HepG2 (cell line): Measurements from ENCODE around the gene NAV3. TPM values are rescaled to one million over a fixed set of nuclear protein-coding genes. Genes with fewer than 3 reads are reported as not detected.

Source experiments
- ATAC-seq: fragments of 200-7000 bp; cut with Tn5 transposase; 3 replicates; pipeline ENCODE4 v1.9.1; 2020; ENCODE audit warnings: mild to moderate bottlenecking, moderate library complexity
- BruUV-seq: library from RNA; stranded (reverse); fragments of 400-500 nt; replicated peaks from 2 replicates; lab custom pipeline; 2021; lab: Mats Ljungman, UMichigan
- CTCF ChIA-PET: fragments of 300-600 bp; formaldehyde crosslinking; extraction: SDS; loops from one replicate; lab custom pipeline; 2021; ENCODE audit warnings: low total read pairs, inconsistent platforms, low intra/inter-chr PET ratio; lab: Yijun Ruan, JAX
- POLR2A ChIA-PET: fragments of 350-600 bp; sonication (Branson Sonifier 250); formaldehyde crosslinking; loops from one replicate; lab custom pipeline; 2020; ENCODE audit warnings: antibody characterized with exemption, inconsistent platforms; lab: Yijun Ruan, JAX
- DNase-seq: peaks from one replicate; pipeline ENCODE4 v3.0.0-alpha.2; 2015; ENCODE audit warnings: low spot score
- FAIRE-seq: peaks from 3 replicates; lab custom pipeline; 2011; peaks lifted over from hg19 to GRCh38; lab: Jason Lieb, UNC
- H2AFZ ChIP-seq: one replicate; pipeline ENCODE4 v1.6.1; 2011; ENCODE audit warnings: low read length, inconsistent platforms
- H3K27ac ChIP-seq: fragments of 300-600 bp; 3 replicates; pipeline ENCODE4 v1.8.0; 2011; ENCODE audit warnings: mixed run types, mild to moderate bottlenecking, mixed read lengths, low read length, inconsistent platforms; ENCODE audit not compliant: insufficient read depth; ENCODE audit errors: extremely low read length
- H3K27me3 ChIP-seq, 2 experiments: fragments of 200-600 bp in 1 of 2; 2 replicates in 1 of 2; 3 replicates in 1 of 2; pipeline versions ENCODE4 v1.6.0 to v1.8.0; 2011; ENCODE audit warnings: low read length in 2 of 2, mild to moderate bottlenecking in 2 of 2, moderate library complexity in 2 of 2, inconsistent platforms in 1 of 2; ENCODE audit not compliant: insufficient read depth in 2 of 2, control insufficient read depth in 1 of 2
- H3K36me3 ChIP-seq, 2 experiments: fragments of 200-600 bp in 1 of 2; replicated peaks in 1 of 2; 2 replicates in 1 of 2; 3 replicates in 1 of 2; pipeline versions ENCODE4 v1.5.1 to v1.8.0; 2011; ENCODE audit warnings: low read length in 2 of 2, inconsistent platforms in 1 of 2; ENCODE audit not compliant: insufficient read depth in 2 of 2, control insufficient read depth in 1 of 2
- H3K4me1 ChIP-seq: 2 replicates; pipeline ENCODE4 v1.5.1; 2012; ENCODE audit warnings: low read length, inconsistent platforms; ENCODE audit not compliant: insufficient read depth
- H3K4me2 ChIP-seq: 2 replicates; pipeline ENCODE4 v1.6.0; 2011; ENCODE audit warnings: low read depth, low read length, inconsistent platforms
- H3K4me3 ChIP-seq, 3 experiments: fragments of 200-600 bp in 1 of 3; sonication (generic), shearing (Covaris generic) in 1 of 3; replicated peaks in 1 of 3; 2 replicates each; pipeline ENCODE4 v1.5.1; 2011 to 2016; ENCODE audit warnings: low read length in 3 of 3, inconsistent platforms in 2 of 3, low read depth in 2 of 3, mild to moderate bottlenecking in 2 of 3, control low read depth in 1 of 3, mixed read lengths in 1 of 3; ENCODE audit not compliant: insufficient read depth in 1 of 3
- H3K79me2 ChIP-seq: one replicate; pipeline ENCODE4 v1.6.1; 2011; ENCODE audit warnings: low read length, inconsistent platforms; ENCODE audit not compliant: insufficient read depth
- H3K9ac ChIP-seq: 2 replicates; pipeline ENCODE4 v1.6.0; 2011; ENCODE audit warnings: mild to moderate bottlenecking, low read depth, low read length, inconsistent platforms; ENCODE audit not compliant: insufficient read depth
- H3K9me3 ChIP-seq: 2 replicates; pipeline ENCODE4 v1.5.1; 2012; ENCODE audit warnings: mild to moderate bottlenecking, low read length
- H4K20me1 ChIP-seq: 2 replicates; pipeline ENCODE4 v1.6.0; 2011; ENCODE audit warnings: inconsistent platforms, mild to moderate bottlenecking, low read length, moderate library complexity; ENCODE audit not compliant: insufficient read depth
- CTCF ChIP-seq: sonication (generic); formaldehyde crosslinking; IDR thresholded peaks from 2 replicates; pipeline ENCODE4 v1.5.0; 2020; ENCODE audit warnings: mild to moderate bottlenecking, missing genetic modification reagents, moderate library complexity
- KDM3A ChIP-seq: IDR thresholded peaks from 2 replicates; pipeline ENCODE4 v1.6.1; 2018; ENCODE audit warnings: low read depth, missing compliant biosample characterization
- MAFK ChIP-seq, 2 experiments: IDR thresholded peaks in 1 of 2; conservative IDR thresholded peaks in 1 of 2; 2 replicates each; pipeline ENCODE4 v1.6.1; 2011; ENCODE audit warnings: improper control_type of control experiment in 2 of 2, low read length in 2 of 2
- STAG1 ChIP-seq: sonication (generic); formaldehyde crosslinking; IDR thresholded peaks from 2 replicates; pipeline ENCODE4 v1.4.0; 2020; ENCODE audit warnings: missing genetic modification reagents
- TCF7 ChIP-seq: sonication (generic); IDR thresholded peaks from 2 replicates; pipeline ENCODE4 v1.6.1; 2016; ENCODE audit warnings: antibody characterized with exemption, low read depth
- WGBS: methylation state at CpG from one replicate; pipeline ENCODE4 v1.1.6; 2017; ENCODE audit warnings: low lambda C conversion rate; 5-methylcytosine and 5-hydroxymethylcytosine counted together
- in situ Hi-C: cut with HindIII; loops from 2 replicates; pipeline ENCODE4 v1.10.0; 2017; ENCODE audit warnings: low pct_unique_long_range_greater_than_20kb; ENCODE audit not compliant: extremely low pct_ligation_motif_present
- intact Hi-C: fragments of 100-400 bp; cut with micrococcal nuclease; formaldehyde crosslinking; loops from one replicate; pipeline ENCODE4 v1.10.0; 2022; ENCODE audit not compliant: unreplicated experiment
- polyA plus RNA-seq, 8 experiments: library from polyadenylated mRNA; depleted of rRNA in 3 of 8; stranded (reverse) in 7 of 8; unstranded in 1 of 8; fragments of >200 nt; fragmentation: Illumina TruSeq in 4 of 8; extraction: Trizol in 4 of 8; gene quantifications; 2 replicates each; pipeline versions ENCODE4 v1.2.1 to v1.2.3, GENCODE V29; 2011 to 2016; ENCODE audit warnings: low read depth in 4 of 8, missing spikeins in 1 of 8, mixed read lengths in 1 of 8; ENCODE audit not compliant: insufficient read depth in 1 of 8
- total RNA-seq, 5 experiments: library from RNA; depleted of rRNA; stranded (reverse); fragments of >200 nt; fragmentation: Illumina TruSeq; extraction: Trizol; gene quantifications; 2 replicates each; pipeline ENCODE4 v1.2.3, GENCODE V29; 2016; ENCODE audit warnings: low read depth in 1 of 5

The NAV3 gene
- total and polyA plus RNA-seq, 2 of the 13 experiments (the other 11 are each of a cell fraction or from before 2014, with no cell fraction given), result 0.01 to 0.18 TPM

- Histone ChIP-seq H3K9ac (no peak overlapping the region), H3K36me3 (no peaks in the 10 kb centered on the region), H3K79me2 (no peaks in the 10 kb centered on the region), H3K9me3 (no peaks in the 10 kb centered on the region), H3K27me3 (no peaks in the 10 kb centered on the region), H3K4me2 (no peak overlapping the region), H3K4me3 (no peak overlapping the region), H2AFZ (no peak overlapping the region), H3K27ac (no peak overlapping the region), H3K4me1 (no peaks in the 10 kb centered on the region), H4K20me1 (no peaks in the 10 kb centered on the region)
- in situ Hi-C loops, result no loop called here
- intact Hi-C loops, result no loop called here
- ATAC-seq (no peak), DNase-seq (no peak), FAIRE-seq (no peak)
- ChIA-PET POLR2A (no interaction called here), CTCF (interaction anchor here (0.9 kb wide), 1 partner anchor 1029 kb away, joined by 3 read pairs; no protein-coding TSS in a partner anchor)
- no TSS peak for BruUV-seq
- TF ChIP-seq MAFK (conservative IDR thresholded peaks at IDR 0.05 in 1 of 2, IDR thresholded peaks at IDR 0.05 in 1 of 2; ENCODE audit: low read length in 2 of 2) (0 out of 4 replicates have a peak, but pooled peaks of 1 of the 2 experiments have one; percentile 12), KDM3A (CRISPR knock-in tag) (no peak)
- 1% methylated on average over 2 of the region's 2 CpGs for WGBS
Measured at GRCh38 chr12:78145398-78145797, 314.7 kb downstream of the NAV3 start.

- no TSS peak for BruUV-seq
- Histone ChIP-seq H3K4me2 (no peak overlapping the region), H3K4me3 (no peak overlapping the region), H3K36me3 (no peaks in the 10 kb centered on the region), H4K20me1 (no peaks in the 10 kb centered on the region), H3K9ac (no peak overlapping the region), H3K27ac (no peak overlapping the region), H3K79me2 (no peaks in the 10 kb centered on the region), H3K27me3 (no peaks in the 10 kb centered on the region), H3K4me1 (no peaks in the 10 kb centered on the region), H3K9me3 (no peaks in the 10 kb centered on the region), H2AFZ (no peak overlapping the region)
- ATAC-seq (peak; percentile 30; the same call in 1 of the 3 replicates), FAIRE-seq (no peak), DNase-seq (peak; percentile 15)
- intact Hi-C loops (no loop called here), in situ Hi-C loops (no loop called here)
- TF ChIP-seq CTCF (CRISPR knock-in tag) (peak; percentile 48), STAG1 (peak; percentile 42), TCF7 (no peak)
- CTCF ChIA-PET, result interaction anchor here (0.9 to 1.6 kb wide), 2 partner anchors 1028 to 1198 kb away, joined by 3 read pairs; no protein-coding TSS in a partner anchor
- POLR2A ChIA-PET, result no interaction called here
Measured at GRCh38 chr12:78146365-78146772, 315.7 kb downstream of the NAV3 start.
